SK-N-MC (cell line): ENCODE data around the gene PDZD7.

Source experiments
- DNase-seq: peaks from one replicate; pipeline ENCODE4 v3.0.0-alpha.2; 2011; ENCODE audit warnings: low read depth, low spot score
- H3K27ac ChIP-seq: fragments of 200-600 bp; sonication (generic); 2 replicates; pipeline ENCODE4 v1.5.1; 2016; ENCODE audit warnings: mixed run types
- H3K36me3 ChIP-seq: fragments of 200-600 bp; sonication (generic); 2 replicates; pipeline ENCODE4 v1.6.1; 2017; ENCODE audit warnings: antibody characterized with exemption, low read length, mixed read lengths; ENCODE audit not compliant: insufficient read depth
- H3K4me3 ChIP-seq: fragments of 200-600 bp; sonication (generic); 2 replicates; pipeline ENCODE4 v1.5.1; 2016
- H3K9ac ChIP-seq: fragments of 200-600 bp; sonication (generic); 2 replicates; pipeline ENCODE4 v1.8.0; 2017; ENCODE audit warnings: mixed run types, mixed read lengths; ENCODE audit not compliant: insufficient read length
- H3K9me3 ChIP-seq: fragments of 200-600 bp; sonication (generic); 2 replicates; pipeline ENCODE4 v1.6.1; 2017; ENCODE audit warnings: low read depth, mild to moderate bottlenecking, antibody characterized with exemption, low read length, moderate library complexity, mixed read lengths
- EZH2 ChIP-seq: fragments of 200-600 bp; sonication (generic); IDR thresholded peaks from one replicate; pipeline ENCODE4 v1.6.1; 2017; ENCODE audit warnings: antibody characterized with exemption
- FOXP2 ChIP-seq: optimal IDR thresholded peaks from 2 replicates; pipeline ENCODE3; 2011; ENCODE audit warnings: mild to moderate bottlenecking, moderate library complexity; ENCODE audit not compliant: insufficient read depth; ENCODE audit errors: extremely low read length, control extremely low read depth
- POLR2AphosphoS5 ChIP-seq: IDR thresholded peaks from 2 replicates; pipeline ENCODE4 v1.6.1; 2012; ENCODE audit warnings: mild to moderate bottlenecking, low read depth, low read length, borderline replicate concordance

The PDZD7 gene

DNA sequence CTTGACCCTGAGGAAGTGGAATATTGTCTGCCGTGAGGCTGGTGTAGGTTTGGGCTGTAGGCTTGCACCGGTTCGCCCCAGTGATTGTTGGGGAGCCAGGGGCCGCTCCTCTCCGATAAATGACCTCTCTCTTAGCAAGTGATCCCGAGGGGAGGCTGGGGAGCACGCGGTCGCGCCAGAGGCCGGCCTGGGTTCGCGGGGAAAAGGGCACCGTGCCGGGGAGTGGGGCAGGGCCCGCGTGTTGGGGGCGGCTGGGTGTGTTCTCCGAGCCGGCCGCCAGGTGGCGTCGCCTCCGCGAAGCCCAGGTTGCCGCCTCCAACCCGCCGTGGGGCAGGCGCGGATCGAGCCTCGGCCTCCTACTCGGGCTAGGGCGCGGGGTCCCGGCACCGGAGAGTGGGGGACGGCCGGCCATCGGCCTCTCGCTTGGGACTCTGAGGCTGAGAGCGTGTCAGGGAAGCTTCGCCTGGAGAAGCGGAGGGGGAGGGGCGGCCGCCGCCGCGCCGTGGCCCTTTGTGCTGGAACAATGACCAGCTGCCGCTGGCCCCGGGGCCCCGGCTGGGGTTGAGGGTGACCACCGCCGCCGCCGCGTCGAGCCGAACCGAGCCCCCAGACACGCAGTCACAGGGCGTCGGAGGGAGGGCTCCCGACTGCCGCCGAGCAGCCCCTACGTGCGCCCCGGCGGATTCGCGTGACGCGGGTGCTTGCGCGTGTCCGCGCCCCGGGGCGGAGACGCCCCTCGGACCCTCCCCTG lies 31.8 kb downstream of the PDZD7 start:
- Histone ChIP-seq H3K9me3 (no peaks in the 10 kb centered on the region), H3K27ac (peak overlapping the region; percentile 78), H3K9ac (peak overlapping the region; percentile 87), H3K4me3 (peak overlapping the region; percentile 81), H3K36me3 (peaks cover 6% of the 10 kb centered on the region; the same call in 1 of the 2 replicates)
- no peak for DNase-seq
- no peak for TF ChIP-seq EZH2
- TF ChIP-seq POLR2AphosphoS5, result peak; percentile 62; the same call in 1 of the 2 replicates
- peak; percentile 39 for TF ChIP-seq FOXP2

DNA sequence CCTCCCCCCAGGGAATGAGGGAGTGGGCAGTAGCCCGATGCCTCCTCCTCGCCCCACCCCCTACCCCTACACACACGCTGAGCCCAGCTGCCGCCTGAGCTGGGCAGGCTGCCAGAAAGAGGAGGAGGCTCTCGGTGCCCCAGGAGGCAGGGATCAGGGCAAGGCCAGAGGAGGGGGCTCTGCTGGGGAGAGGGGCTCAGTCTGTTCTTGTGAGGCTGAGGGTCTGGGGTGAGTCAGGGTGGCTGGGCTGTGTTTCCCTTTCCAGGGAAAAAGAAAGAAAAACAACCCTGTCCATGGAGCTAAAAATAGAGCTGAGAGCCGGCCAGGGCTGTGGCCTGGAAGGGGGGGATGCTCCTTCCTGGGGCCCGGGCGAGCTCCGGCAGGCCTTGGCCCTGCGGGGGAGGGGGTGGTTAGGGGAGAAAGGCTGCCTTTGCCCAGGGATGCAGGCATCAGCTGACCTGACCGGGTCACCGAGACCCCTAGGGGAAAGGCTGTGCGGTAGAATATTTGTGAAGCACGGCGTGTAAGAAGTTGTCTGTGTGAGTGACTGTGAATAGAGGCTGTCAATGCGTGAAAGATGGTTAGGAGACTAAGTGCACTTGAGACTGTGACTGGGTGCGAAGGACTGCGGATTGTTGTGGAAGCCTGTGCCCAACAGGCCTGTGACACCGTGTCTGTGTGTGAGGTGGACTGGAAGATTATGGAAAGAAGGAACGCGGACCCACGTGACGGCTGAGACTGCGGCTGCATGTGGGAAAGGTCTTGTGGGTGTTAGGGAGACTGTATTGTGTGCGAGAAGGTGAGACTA lies 32.5 kb downstream of the PDZD7 start:
- peaks cover 3% of the 10 kb centered on the region; the same call in 1 of the 2 replicates for H3K36me3 ChIP-seq
- H3K4me3 ChIP-seq, result peak overlapping the region; percentile 81
- peak overlapping the region; percentile 87 for H3K9ac ChIP-seq
- H3K9me3 ChIP-seq, result no peaks in the 10 kb centered on the region
- TF ChIP-seq FOXP2 (no peak), EZH2 (no peak), POLR2AphosphoS5 (0 out of 2 replicates have a peak, but pooled peaks have one; percentile 23)
- H3K27ac ChIP-seq, result peak overlapping the region; percentile 65
- no peak for DNase-seq

DNA sequence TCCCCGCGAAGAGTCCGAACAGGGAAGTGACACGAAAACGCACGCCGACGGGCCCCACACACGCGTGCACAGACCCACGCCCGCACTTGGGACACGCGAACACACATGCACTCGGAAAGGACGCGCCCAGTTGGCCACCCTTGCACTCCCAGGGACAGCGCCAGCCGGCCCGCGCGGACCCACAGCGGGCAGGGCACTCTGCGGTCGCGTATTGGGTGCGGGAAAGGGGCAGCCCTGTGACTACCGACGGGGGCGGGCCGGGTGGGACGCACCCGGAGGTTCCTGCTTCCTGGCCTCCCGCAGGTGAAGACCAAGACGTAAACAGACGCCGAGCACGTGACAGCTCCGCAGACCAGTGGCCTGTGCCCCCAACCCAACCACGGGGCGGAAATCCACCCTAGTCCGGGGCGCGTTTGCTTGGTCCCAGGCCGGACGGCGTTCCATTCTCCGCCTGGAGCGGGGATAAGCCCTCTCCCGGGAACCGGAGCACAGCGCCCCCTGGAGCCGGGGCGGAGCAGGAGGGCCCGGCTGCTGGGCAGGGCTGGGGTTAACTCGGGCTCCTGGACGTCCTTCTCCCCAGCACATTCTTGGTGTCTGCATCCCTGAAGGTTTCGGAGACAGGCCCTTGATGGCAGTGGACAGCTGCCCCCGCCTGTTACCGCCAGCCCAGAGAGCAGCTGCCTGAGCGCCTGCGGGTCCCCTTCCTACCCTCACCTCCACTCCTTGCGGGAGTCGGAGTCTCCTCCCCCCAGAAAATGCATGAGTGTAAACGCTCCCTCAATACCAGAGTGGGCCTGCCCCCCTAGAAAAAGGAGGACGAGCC lies 33.4 kb downstream of the PDZD7 start:
- H3K4me3 ChIP-seq, result peak overlapping the region; percentile 81
- peak overlapping the region; percentile 53 for H3K9ac ChIP-seq
- H3K27ac ChIP-seq, result peak overlapping the region; percentile 50
- no peaks in the 10 kb centered on the region; the same call in 1 of the 2 replicates for H3K36me3 ChIP-seq
- TF ChIP-seq EZH2 (no peak), POLR2AphosphoS5 (no peak), FOXP2 (no peak)
- no peaks in the 10 kb centered on the region for H3K9me3 ChIP-seq
- no peak for DNase-seq

DNA sequence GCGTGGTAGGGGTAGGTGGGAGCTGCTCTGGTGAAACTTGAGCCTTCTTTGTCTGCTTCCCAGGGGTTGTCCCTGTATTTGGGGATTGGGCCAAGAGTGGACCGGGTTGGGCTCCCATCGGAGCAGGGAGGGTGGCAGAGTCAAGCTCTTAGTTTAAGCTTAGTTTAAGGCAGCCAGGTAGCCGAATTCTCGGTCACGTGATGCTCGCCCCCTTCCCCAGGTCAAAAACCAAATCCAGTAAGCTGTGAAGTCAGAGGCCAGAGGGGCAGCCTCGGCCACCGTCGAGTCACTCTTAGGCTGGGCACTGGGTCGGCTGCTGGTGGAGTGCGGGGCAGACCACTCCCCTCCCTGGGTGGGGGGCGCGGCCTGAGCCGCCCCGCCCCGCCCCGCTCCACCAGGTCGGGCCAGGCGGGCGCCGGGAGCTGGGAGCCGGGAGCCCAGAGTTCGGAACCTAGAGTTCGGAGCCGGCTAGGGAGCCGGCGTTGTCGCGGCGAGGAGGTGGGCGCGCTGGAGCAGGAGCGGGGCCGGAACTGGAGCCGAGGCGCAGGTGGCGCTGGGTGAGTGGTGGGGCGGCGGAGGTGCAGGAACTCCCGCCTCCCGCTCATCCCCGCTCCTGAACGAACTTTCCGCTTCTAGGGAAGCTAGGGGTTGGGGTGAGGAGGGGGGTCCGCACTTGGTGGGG lies 34.1 kb downstream of the PDZD7 start:
- no peaks in the 10 kb centered on the region; the same call in 1 of the 2 replicates for H3K36me3 ChIP-seq
- H3K9ac ChIP-seq, result peak overlapping the region; percentile 53
- no peaks in the 10 kb centered on the region for H3K9me3 ChIP-seq
- H3K4me3 ChIP-seq, result peak overlapping the region; percentile 81
- no peak for DNase-seq
- TF ChIP-seq POLR2AphosphoS5 (no peak; the same call in 1 of the 2 replicates), EZH2 (no peak), FOXP2 (no peak)
- peak overlapping the region; percentile 91; the same call in 1 of the 2 replicates for H3K27ac ChIP-seq

DNA sequence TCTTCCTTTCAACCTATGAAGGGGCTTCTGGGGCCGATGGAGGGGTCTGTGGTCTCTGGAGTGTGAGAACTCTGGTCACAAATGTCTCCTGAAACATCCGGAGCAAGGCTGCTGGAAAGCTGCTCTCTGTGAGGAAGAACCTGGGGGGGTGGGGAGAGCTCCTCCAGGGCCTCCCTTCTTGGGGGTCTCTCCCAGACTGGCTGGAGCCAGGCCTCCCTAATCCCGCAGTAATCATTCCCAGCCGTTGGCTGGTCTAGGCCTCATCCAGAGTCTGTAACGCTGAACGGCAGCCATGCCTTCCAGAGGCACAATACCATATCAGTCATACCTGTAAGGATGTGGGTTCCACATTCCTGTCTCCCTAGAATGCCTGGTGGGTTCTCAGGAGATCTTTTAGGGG lies 35.7 kb downstream of the PDZD7 start:
- Histone ChIP-seq H3K36me3 (peaks cover 14% of the 10 kb centered on the region), H3K27ac (peak overlapping the region; percentile 91)

DNA sequence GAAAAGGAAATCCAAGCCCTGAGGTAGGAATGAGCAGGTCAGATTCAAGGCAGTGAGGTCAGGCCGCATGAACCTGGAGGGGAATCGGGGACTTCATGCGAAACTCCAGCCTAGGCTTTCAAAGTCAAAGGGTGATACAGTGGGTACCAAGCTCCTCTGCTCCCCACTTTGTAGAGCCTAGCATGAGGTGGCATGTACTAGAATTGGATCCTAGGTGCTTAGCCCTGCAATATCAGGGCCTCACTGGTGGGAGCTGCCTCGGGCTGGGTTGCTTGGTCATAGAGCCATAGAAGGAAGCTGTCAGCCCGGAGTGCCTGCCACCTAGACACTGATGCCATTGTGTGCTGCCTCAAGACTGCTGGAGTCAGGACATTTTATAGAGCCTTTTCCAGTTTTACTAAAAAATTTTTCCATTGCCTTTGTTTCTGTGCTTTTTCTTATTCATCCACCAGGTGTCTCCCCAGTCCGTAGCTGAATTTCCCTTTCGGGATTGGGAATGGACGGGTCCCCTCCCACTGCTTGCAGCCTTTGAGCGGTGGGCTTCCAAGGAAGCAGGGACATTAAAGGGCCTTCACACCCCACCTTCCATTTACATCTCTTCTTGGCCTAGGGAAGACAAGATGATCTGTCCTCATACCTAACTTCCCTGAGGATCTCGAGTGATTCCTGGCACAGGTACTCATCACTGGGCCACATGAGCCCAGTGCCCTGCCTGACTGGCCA lies 36.8 kb downstream of the PDZD7 start:
- Histone ChIP-seq H3K9me3 (no peaks in the 10 kb centered on the region), H3K9ac (no peak overlapping the region), H3K36me3 (peaks cover 20% of the 10 kb centered on the region), H3K27ac (peak overlapping the region; percentile 91), H3K4me3 (no peak overlapping the region)
- DNase-seq, result no peak
- TF ChIP-seq FOXP2 (no peak), EZH2 (no peak), POLR2AphosphoS5 (no peak)

More for the DNA sequence above, 35.7 kb downstream of the PDZD7 start:
- no peak for DNase-seq
- TF ChIP-seq EZH2, result no peak
- TF ChIP-seq FOXP2, result no peak
- no peak for TF ChIP-seq POLR2AphosphoS5
- H3K4me3 ChIP-seq, result 0 out of 2 replicates have a peak overlapping the region, but pooled peaks have one; percentile 3
- H3K9ac ChIP-seq, result peak overlapping the region; percentile 49
- H3K9me3 ChIP-seq, result no peaks in the 10 kb centered on the region

DNA sequence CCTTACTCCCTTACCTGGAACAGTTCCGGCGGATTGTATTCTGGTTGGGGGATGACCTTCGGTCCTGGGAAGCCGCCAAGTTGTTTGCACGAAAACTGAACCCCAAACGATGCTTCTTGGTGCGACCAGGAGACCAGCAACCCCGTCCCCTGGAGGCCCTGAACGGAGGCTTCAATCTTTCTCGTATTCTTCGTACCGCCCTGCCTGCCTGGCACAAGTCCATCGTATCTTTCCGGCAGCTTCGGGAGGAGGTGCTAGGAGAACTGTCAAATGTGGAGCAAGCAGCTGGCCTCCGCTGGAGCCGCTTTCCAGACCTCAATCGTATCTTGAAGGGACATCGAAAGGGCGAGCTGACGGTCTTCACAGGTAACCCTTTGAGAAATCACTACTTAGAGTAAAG lies 41.8 kb downstream of the PDZD7 start:
- H3K9ac ChIP-seq, result no peak overlapping the region
- peaks cover 27% of the 10 kb centered on the region for H3K36me3 ChIP-seq
- no peak overlapping the region for H3K27ac ChIP-seq
- H3K4me3 ChIP-seq, result no peak overlapping the region
- TF ChIP-seq FOXP2 (no peak), EZH2 (no peak), POLR2AphosphoS5 (no peak)
- H3K9me3 ChIP-seq, result no peaks in the 10 kb centered on the region
- DNase-seq, result no peak
